Measurements from ENCODE around the gene HMGCS1.

GRCh38 chr5:43245724-43246385 lies 67.4 kb downstream of the HMGCS1 start:
- no peak for TF ChIP-seq POLR2A (IDR thresholded peaks at IDR 0.05; ENCODE audit: low read depth)
- no peak for TF ChIP-seq CTCF (IDR thresholded peaks at IDR 0.05)
